ENCODE data around the gene USF3. TPM values are rescaled to one million over a fixed set of nuclear protein-coding genes. Genes with fewer than 3 reads are reported as not detected.

USF3 gene
- total and polyA plus RNA-seq, 4 donors = 4.6 to 16.0 (median 11.4) TPM

DNA sequence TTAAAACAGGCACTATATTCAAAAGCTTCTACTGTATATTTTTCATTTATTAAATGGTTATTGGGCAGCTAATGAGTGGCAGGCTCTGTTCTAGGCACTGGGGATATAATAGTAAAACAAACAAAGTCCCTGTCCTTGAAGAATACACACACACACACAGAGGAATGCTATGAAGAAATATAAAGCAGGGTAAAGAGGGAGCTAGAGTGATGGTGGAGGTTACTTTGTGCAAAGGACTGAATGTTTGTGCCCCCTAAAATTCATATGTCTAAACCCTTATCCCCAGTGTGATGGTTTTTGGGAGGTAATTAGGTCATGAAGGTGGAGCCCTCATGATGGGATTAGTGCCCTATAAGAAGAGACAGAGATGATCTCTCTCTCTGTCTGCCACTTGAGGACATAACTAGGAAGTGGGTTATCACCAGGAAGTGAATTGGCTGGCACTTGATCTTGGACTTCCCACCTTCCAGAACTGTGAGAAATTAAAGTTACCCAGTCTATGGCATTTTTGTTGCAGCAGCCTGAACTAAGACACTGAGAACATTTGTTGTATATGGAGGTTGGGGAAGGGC lies 31.8 kb downstream of the USF3 start:
- H3K27me3 ChIP-seq (ENCODE audit: control insufficient read depth in 4 of 4, insufficient read depth in 4 of 4, low read length in 3 of 4) = no peaks in the 10 kb centered on the region
- peaks cover 6 to 14% (median 8%) of the 10 kb centered on the region in 4 donors for H3K36me3 ChIP-seq (ENCODE audit: control insufficient read depth in 4 of 4, insufficient read depth in 3 of 4, low read depth in 1 of 4, low read length in 3 of 4)
- H3K4me1 ChIP-seq (ENCODE audit: control insufficient read depth in 4 of 4, insufficient read depth in 4 of 4, low read length in 3 of 4) = peaks cover 6 to 32% (median 20%) of the 10 kb centered on the region in 4 donors
- peak overlapping the region; percentile 79 for H3K27ac ChIP-seq (ENCODE audit: low read depth in 1 of 2, low read length in 2 of 2)
- DNase-seq (ENCODE audit: low spot score) = no peak
- H3K9me3 ChIP-seq (ENCODE audit: control insufficient read depth in 4 of 4, low read length in 3 of 4) = no peaks in the 10 kb centered on the region
- H3K9ac ChIP-seq (ENCODE audit: low read depth in 1 of 2, low read length in 2 of 2) = no peak overlapping the region
- H3K4me3 ChIP-seq (ENCODE audit: low read depth in 1 of 3, low read length in 3 of 3) = no peak overlapping the region
- TF ChIP-seq FOXA1 (IDR thresholded peaks at IDR 0.05) = no peak
- TF ChIP-seq NR2F2 (IDR thresholded peaks at IDR 0.05) = no peak
- no peak for TF ChIP-seq TAF1 (conservative IDR thresholded peaks at IDR 0.05)
- TF ChIP-seq YY1 (IDR thresholded peaks at IDR 0.05) = no peak
- no peak for TF ChIP-seq HNF4A (conservative IDR thresholded peaks at IDR 0.05)
- no peak for TF ChIP-seq FOXA2 (IDR thresholded peaks at IDR 0.05)
- TF ChIP-seq RXRA (IDR thresholded peaks at IDR 0.05) = no peak
- no peak for TF ChIP-seq CTCF (IDR thresholded peaks at IDR 0.05; ENCODE audit: low read depth, low read length, missing input control)
- no peak for TF ChIP-seq EGR1 (IDR thresholded peaks at IDR 0.05; ENCODE audit: low read depth in 2 of 2)
- TF ChIP-seq, protein P1, sequence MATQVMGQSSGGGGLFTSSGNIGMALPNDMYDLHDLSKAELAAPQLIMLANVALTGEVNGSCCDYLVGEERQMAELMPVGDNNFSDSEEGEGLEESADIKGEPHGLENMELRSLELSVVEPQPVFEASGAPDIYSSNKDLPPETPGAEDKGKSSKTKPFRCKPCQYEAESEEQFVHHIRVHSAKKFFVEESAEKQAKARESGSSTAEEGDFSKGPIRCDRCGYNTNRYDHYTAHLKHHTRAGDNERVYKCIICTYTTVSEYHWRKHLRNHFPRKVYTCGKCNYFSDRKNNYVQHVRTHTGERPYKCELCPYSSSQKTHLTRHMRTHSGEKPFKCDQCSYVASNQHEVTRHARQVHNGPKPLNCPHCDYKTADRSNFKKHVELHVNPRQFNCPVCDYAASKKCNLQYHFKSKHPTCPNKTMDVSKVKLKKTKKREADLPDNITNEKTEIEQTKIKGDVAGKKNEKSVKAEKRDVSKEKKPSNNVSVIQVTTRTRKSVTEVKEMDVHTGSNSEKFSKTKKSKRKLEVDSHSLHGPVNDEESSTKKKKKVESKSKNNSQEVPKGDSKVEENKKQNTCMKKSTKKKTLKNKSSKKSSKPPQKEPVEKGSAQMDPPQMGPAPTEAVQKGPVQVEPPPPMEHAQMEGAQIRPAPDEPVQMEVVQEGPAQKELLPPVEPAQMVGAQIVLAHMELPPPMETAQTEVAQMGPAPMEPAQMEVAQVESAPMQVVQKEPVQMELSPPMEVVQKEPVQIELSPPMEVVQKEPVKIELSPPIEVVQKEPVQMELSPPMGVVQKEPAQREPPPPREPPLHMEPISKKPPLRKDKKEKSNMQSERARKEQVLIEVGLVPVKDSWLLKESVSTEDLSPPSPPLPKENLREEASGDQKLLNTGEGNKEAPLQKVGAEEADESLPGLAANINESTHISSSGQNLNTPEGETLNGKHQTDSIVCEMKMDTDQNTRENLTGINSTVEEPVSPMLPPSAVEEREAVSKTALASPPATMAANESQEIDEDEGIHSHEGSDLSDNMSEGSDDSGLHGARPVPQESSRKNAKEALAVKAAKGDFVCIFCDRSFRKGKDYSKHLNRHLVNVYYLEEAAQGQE (IDR thresholded peaks at IDR 0.05) = no peak
- TF ChIP-seq RAD21 (IDR thresholded peaks at IDR 0.05) = no peak
- TF ChIP-seq SP1 (IDR thresholded peaks at IDR 0.05) = no peak
- TF ChIP-seq, protein P2, sequence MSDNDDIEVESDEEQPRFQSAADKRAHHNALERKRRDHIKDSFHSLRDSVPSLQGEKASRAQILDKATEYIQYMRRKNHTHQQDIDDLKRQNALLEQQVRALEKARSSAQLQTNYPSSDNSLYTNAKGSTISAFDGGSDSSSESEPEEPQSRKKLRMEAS (IDR thresholded peaks at IDR 0.05) = no peak
- TF ChIP-seq, protein P3, sequence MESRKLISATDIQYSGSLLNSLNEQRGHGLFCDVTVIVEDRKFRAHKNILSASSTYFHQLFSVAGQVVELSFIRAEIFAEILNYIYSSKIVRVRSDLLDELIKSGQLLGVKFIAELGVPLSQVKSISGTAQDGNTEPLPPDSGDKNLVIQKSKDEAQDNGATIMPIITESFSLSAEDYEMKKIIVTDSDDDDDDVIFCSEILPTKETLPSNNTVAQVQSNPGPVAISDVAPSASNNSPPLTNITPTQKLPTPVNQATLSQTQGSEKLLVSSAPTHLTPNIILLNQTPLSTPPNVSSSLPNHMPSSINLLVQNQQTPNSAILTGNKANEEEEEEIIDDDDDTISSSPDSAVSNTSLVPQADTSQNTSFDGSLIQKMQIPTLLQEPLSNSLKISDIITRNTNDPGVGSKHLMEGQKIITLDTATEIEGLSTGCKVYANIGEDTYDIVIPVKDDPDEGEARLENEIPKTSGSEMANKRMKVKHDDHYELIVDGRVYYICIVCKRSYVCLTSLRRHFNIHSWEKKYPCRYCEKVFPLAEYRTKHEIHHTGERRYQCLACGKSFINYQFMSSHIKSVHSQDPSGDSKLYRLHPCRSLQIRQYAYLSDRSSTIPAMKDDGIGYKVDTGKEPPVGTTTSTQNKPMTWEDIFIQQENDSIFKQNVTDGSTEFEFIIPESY (IDR thresholded peaks at IDR 0.05) = no peak
- no peak for TF ChIP-seq HNF4G (IDR thresholded peaks at IDR 0.05)
- TF ChIP-seq JUND (IDR thresholded peaks at IDR 0.05) = no peak
- TF ChIP-seq, protein P4, sequence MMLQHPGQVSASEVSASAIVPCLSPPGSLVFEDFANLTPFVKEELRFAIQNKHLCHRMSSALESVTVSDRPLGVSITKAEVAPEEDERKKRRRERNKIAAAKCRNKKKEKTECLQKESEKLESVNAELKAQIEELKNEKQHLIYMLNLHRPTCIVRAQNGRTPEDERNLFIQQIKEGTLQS (IDR thresholded peaks at IDR 0.05) = no peak
- TF ChIP-seq GABPA (IDR thresholded peaks at IDR 0.05 in 1 of 2, conservative IDR thresholded peaks at IDR 0.05 in 1 of 2) = no peak

Data from liver (tissue), 9 donors.